Measurements from ENCODE around the gene GPR137. TPM values are rescaled to one million over a fixed set of nuclear protein-coding genes. Genes with fewer than 3 reads are reported as not detected.

GPR137 gene
- total RNA-seq, 1 donor, result 10.8 TPM

- H3K4me3 ChIP-seq (ENCODE audit: low read depth, low read length), result no peak overlapping the region
Observed at GRCh38 chr11:64253481-64253880, 32.2 kb upstream of the GPR137 start.

GRCh38 chr11:64254326-64254725, 31.3 kb upstream of the GPR137 start:
- no peak for TF ChIP-seq CTCF (IDR thresholded peaks at IDR 0.05; ENCODE audit: insufficient read depth, low read depth, low read length)
- no peak overlapping the region for H3K4me3 ChIP-seq (ENCODE audit: low read depth, low read length)
- DNase-seq (ENCODE audit: low read depth), result no peak

More at GRCh38 chr11:64253481-64253880, 32.2 kb upstream of the GPR137 start:
- no peak for DNase-seq (ENCODE audit: low read depth)
- TF ChIP-seq CTCF (IDR thresholded peaks at IDR 0.05; ENCODE audit: insufficient read depth, low read depth, low read length), result no peak

- DNase-seq (ENCODE audit: low read depth), result no peak
- H3K4me3 ChIP-seq (ENCODE audit: low read depth, low read length), result no peak overlapping the region
- TF ChIP-seq CTCF (IDR thresholded peaks at IDR 0.05; ENCODE audit: insufficient read depth, low read depth, low read length), result no peak
Observed at GRCh38 chr11:64255135-64256128, 30.2 kb upstream of the GPR137 start.

- DNase-seq (ENCODE audit: low read depth), result no peak
- TF ChIP-seq CTCF (IDR thresholded peaks at IDR 0.05; ENCODE audit: insufficient read depth, low read depth, low read length), result no peak
- no peak overlapping the region for H3K4me3 ChIP-seq (ENCODE audit: low read depth, low read length)
Observed at GRCh38 chr11:64256300-64256699, 29.3 kb upstream of the GPR137 start.

GRCh38 chr11:64258356-64258755, 27.3 kb upstream of the GPR137 start:
- TF ChIP-seq CTCF (IDR thresholded peaks at IDR 0.05; ENCODE audit: insufficient read depth, low read depth, low read length), result no peak
- DNase-seq (ENCODE audit: low read depth), result no peak
- H3K4me3 ChIP-seq (ENCODE audit: low read depth, low read length), result no peak overlapping the region

GRCh38 chr11:64258946-64259532, 26.6 kb upstream of the GPR137 start:
- TF ChIP-seq CTCF (IDR thresholded peaks at IDR 0.05; ENCODE audit: insufficient read depth, low read depth, low read length), result no peak
- no peak for DNase-seq (ENCODE audit: low read depth)
- no peak overlapping the region for H3K4me3 ChIP-seq (ENCODE audit: low read depth, low read length)

Data from fibroblast of villous mesenchyme (primary cell).